HG03354 (cell line): ENCODE measurements around the gene TDRD7.

Experiments used
- ATAC-seq: cut with Tn5 transposase; IDR thresholded peaks from one replicate; pipeline ENCODE4 v1.9.1; 2021; ENCODE audit warnings: mild to moderate bottlenecking; ENCODE audit not compliant: unreplicated experiment, poor library complexity, severe bottlenecking

TDRD7 gene

GRCh38 chr9:97518166-97518908 lies 106.4 kb downstream of the TDRD7 start:
- ATAC-seq, result no peak

GRCh38 chr9:97518909-97519307 lies 107.0 kb downstream of the TDRD7 start:
- no peak for ATAC-seq

- no peak for ATAC-seq
Observed at GRCh38 chr9:97519441-97519970, 107.6 kb downstream of the TDRD7 start.

- no peak for ATAC-seq
Observed at GRCh38 chr9:97521576-97522333, 109.9 kb downstream of the TDRD7 start.

GRCh38 chr9:97524424-97524823 lies 112.5 kb downstream of the TDRD7 start:
- no peak for ATAC-seq

- ATAC-seq, result no peak
Observed at GRCh38 chr9:97525451-97525850, 113.6 kb downstream of the TDRD7 start.

- ATAC-seq, result no peak
Observed at GRCh38 chr9:97526895-97527575, 115.1 kb downstream of the TDRD7 start.

- ATAC-seq, result no peak
Observed at GRCh38 chr9:97527626-97528528, 116.0 kb downstream of the TDRD7 start.

GRCh38 chr9:97528529-97529230 lies 116.8 kb downstream of the TDRD7 start:
- no peak for ATAC-seq

GRCh38 chr9:97529363-97530076 lies 117.6 kb downstream of the TDRD7 start:
- ATAC-seq, result peak; percentile 85

- ATAC-seq, result no peak
Observed at GRCh38 chr9:97531888-97532376, 120.0 kb downstream of the TDRD7 start.

GRCh38 chr9:97534185-97534584 lies 122.3 kb downstream of the TDRD7 start:
- no peak for ATAC-seq

- ATAC-seq, result no peak
Observed at GRCh38 chr9:97534961-97535594, 123.2 kb downstream of the TDRD7 start.

- no peak for ATAC-seq
Observed at GRCh38 chr9:97535771-97536170, 123.9 kb downstream of the TDRD7 start.

GRCh38 chr9:97536480-97536879 lies 124.6 kb downstream of the TDRD7 start:
- no peak for ATAC-seq

- ATAC-seq, result no peak
Observed at GRCh38 chr9:97543561-97543960, 131.7 kb downstream of the TDRD7 start.

GRCh38 chr9:97545486-97545885 lies 133.6 kb downstream of the TDRD7 start:
- ATAC-seq, result no peak
